Activated T-cell treated with anti-CD3 and anti-CD28 coated beads, Interleukin-2, amount 50 U/mL, for 48 hours (primary cell): ENCODE data around the gene APOBEC4.

Source experiments
- DNase-seq, 2 experiments: peaks; one replicate each; pipeline ENCODE4 v3.0.0-alpha.2; 2020

The APOBEC4 gene

DNA sequence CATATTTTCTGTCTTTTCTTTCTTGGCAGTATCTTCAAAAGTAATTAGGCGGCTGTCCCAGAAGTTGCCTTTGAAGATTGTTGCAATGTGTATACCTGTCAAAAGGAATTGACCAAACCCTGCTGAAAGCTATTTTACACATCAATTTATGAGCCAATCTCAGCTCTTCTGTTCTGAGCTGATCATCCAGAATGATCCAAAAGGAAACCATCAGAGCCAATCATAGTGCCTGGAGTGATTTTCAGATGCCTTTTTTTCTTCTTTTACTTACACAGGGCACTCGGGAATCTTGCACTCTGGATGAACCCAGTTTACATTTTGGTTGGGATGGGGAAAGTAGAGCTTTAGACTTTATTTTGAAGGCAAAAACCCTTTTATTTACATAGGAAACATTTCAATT is 21.8 kb upstream of the APOBEC4 start:
- DNase-seq, result no peak

DNA sequence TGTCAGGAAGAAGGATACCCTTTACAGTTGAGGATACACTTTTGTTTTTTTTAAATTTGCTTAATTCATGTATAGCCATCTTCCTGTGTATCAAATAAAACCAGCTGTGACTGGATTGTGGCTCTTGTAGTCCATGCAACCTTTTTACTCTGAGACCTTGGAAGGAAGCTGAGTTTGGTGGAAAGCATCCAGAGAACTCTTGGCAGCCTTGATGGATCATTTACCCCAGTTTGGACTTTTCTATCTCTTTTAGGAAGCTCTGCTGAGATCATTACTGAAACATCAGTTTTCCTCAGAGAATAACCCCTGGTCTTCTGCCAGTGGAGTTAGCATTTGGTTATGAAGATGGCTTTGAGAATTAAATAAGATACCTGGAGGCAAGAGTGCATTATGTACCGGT is 21.2 kb upstream of the APOBEC4 start:
- DNase-seq, result no peak

DNA sequence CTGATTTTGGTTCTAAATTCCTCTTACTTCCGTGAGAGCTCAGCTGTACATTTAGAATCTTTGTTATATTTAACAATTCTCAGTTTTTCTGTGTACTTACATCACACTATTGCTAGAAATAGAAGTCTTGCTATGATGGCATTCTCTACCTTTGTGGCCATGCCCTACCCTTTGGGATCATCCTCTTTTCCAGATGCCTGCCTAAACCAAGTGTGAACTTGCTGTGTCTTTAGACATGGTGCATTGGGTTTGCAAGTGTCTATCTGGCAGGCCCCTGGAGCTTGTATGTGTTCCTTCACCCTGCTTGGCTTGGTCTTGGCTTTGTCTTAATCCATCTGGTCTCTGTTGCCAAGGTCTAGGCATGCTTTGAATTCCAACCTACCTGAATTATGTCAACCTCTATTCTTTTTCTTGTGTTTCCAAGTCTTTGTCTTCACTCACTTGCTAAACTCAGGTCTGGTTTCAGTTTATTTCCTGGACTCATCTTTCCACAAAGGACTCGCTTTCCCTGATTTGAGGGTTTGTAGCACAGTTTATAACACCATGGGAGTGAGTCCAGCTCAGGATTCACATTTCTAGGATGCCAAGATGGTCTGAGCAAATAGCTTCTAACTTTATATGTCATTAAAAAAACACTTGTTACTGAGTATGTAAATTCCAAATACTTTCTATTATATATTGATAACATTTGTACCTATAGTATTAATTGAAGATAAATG is 20.6 kb upstream of the APOBEC4 start:
- no peak for DNase-seq

DNA sequence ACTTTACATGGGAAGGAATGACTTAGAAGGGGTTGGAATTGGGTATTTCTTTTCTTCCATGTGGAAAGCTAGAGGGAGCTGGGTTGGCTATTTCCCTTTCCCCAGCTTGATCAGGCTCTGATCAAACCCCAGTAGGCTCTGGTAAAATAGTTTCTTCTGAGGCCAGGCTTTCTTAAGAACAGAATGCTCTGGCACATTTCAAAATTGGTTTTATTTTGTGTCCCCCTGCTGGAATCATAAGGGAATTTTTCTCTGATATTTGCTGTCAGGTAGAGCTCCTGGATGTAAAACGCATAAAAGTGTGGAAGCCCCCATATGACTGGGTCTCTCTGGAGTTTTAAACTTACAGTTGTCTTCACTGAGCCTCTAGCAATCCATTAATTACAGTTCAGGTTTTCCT is 17.1 kb upstream of the APOBEC4 start:
- no peak for DNase-seq

DNA sequence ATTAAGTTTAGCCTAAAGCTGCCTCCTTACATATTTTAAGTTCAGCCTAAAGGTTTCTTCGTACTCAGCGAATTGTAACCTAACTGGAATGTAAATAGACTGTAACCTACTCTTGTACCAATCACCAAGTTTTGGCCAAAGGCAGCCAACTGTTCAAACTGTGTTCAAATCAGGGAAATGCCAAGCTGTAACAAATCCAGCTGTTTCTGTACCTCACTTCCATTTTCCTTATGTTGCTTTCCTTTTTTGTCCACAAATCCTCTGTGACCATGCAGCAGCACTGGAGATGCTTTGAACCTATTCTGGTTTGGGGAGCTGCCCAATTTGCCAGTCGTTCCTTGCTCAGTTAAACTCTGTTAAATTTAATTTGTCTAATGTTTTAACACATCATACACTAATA is 3.2 kb upstream of the APOBEC4 start:
- DNase-seq, result no peak

DNA sequence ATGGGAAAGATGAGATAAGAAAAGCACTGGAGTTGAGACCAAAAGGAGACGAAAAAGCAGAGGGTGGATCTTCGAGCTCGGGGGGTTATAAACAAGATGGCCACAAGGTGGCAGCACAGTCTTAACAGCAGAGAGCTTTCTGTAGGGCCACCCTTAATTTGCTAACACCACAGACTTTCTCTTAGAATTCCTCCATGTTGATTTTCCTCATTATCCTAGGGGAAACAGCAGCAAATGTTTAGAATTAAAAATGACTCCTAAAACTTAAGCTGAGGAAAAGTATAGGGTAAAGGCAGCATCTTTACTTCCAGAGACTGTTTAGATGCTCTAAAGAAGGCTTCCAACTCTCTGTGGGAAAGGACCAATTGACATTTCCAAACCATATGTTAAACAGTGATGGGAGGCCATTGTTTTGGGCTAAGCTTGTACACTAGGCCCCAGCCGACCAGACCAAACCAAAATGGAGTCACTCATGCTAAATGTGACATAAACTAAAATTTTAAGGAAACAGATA is 2.5 kb upstream of the APOBEC4 start:
- DNase-seq, result peak; percentile 80 to 81

DNA sequence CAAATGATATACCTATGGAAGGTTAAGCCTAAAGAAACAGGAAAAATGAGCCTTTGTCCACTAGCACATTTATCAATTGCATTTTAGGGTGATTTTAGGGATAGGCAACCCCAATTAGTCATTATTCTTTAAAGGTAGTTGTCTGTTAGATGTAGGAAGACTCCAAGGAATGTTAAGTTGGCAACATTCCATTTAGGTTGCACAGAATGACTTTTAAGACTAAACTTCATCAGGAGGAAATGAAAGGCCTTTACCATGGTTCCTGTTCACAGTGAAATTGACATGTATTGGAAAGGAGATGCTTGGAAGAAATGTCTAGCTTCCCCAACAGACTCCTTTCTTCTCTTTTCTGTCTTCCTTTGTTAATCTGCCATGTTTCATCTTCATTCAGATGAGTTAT is 1.6 kb upstream of the APOBEC4 start:
- DNase-seq, result no peak

DNA sequence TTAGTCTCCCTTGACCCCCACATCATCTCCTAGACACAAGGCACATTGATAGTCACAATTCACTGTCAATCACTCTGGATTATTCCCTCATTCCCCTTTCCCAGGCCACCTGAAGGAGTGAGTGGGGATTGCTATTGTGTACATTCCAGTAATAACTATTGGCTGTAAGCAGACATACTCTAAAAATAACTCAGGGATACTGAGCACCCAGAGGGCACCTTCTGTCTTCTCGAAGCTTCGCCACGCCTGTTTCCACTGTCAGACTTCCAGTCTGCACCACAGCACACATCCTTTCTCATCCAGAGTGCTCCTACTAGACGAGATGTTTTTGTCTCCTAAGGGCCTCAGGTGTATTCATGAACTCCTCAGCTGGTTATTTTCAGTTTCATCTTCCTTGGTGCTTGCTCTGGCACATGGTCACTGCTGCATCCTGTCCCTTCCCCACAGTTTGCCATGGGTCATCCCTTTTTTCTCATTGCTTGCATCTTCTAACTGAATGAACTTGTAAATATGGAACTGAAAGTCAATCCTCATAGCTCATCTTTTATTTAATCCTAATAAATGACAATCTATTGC is 848 bp upstream of the APOBEC4 start:
- DNase-seq, result no peak

DNA sequence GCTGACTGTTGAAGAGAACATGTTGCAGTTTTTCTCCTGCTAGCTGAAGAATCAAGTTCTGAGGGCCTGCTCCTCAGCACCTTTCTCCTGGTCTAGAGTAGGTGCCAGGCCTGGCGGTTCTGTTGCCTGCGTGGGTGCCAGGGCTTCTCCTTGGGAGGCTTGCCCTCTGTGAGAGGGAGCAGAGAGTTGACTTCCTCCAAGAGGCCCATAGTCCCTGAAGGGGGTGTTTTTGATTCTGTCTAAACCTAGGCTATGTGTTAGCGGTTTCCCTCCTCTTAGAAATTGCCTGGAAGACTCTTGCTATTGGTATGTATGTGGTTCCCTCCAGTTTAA is 312 bp upstream of the APOBEC4 start:
- DNase-seq, result no peak

DNA sequence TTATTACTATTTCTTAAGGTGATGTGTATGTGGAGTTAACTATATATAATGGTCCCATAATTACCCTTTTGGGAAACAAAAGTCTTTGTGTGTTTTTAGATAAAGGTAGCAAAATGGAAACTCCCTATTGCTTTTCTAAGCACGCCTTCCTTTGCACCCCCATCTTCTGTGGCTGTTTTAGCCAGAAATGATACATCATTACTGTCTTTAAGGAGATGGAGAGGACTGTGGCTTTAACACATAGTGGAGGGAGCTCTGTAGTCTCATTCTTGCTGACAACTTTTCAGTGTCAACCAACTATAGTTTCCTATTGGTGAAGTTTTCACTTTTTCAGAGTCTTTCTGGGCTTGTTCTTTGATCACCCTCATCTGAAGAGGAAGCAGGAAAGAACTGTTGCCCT is 1.0 kb downstream of the APOBEC4 start:
- DNase-seq, result no peak

DNA sequence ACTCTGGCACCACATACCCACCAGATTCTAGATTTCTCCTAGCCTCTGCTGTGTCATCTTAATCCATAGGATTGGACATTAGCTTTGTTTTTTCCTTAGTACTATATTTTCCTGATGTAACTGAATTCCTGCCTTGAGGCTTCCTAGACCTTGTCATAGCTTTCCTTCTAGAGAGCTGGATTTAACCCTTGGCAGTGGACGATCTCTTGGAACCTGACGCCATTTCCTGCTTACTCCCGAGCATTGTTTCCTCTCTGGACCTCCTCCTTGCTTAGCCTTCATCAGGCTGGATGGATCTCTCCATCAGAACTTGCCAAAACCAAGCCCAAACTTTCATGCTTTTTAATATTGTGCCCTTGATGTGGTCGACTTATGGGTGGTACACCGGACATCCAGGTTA is 1.5 kb downstream of the APOBEC4 start:
- no peak for DNase-seq

DNA sequence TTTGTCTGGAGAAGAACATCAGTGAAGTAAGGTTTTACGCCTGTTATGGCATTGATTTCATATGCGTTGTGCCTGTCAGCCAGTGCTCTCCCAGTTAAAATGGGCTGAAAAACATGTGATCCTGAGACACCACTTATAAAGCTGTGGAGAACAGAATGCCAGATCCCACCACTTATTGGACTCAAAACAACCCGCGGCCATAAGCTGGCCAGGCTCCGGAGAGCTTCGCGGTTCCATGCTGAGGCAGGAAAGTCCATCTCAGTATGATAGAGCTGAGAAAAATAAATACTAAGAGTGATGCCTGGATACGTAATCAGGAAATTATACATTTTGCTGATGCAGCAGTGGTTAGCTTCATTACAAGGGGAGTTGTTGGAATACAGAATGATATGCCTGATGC is 5.1 kb downstream of the APOBEC4 start:
- DNase-seq, result no peak

DNA sequence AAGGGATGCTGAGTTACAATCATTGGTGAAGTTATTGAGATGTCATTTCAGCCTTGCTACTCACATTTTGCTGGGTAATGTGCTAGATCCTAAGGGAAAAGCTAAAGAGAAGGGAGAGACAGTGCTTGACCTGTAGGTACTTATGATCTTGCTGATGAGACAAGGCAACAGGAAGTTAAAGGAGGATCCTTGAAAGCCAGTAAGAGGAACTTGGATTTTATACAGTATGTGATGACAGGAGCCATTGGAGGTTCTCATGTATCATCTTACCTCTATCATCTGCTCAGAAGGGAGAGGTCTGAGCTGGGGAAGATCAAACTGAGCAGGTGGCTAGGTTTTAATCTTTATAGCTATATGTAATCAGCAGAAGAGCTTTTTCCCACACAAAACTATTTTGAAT is 6.3 kb downstream of the APOBEC4 start:
- no peak for DNase-seq

DNA sequence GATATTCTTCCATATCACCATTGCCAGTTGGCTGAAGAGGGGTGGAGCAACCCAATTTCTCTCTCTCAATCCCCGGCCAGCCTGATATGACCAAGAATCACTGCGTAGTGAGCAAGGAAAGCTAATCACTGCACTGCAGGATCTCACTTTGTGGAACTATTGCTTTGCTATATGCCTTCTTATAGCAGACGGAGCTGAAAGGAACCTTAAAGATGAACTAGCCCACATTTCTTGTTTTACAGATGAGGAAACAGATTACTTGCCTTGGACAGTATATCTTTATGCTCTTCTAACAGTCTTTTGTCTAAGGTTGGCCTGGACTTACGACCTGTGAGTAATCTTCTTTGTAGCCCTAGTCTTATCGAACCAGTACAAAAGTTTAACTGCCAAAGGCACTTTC is 7.6 kb downstream of the APOBEC4 start:
- DNase-seq, result no peak

DNA sequence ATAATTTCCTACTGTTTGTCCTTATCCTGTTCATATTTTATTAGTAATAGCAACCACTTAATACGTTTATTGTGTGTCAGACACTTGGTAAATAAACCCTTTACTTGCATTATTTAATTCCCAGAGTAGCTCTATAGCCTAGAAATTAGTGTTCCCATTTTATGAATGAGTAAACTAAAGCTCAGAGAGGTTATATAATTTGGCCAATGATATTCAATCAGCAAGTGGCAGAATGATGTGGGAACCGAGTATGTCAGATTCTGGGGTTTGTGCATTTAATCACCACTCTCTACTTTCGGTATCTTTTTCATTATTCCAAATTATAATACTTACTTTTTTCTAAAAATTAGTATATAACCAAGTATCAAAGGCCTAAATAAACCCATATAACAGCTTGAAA is 10.9 kb downstream of the APOBEC4 start:
- no peak for DNase-seq

DNA sequence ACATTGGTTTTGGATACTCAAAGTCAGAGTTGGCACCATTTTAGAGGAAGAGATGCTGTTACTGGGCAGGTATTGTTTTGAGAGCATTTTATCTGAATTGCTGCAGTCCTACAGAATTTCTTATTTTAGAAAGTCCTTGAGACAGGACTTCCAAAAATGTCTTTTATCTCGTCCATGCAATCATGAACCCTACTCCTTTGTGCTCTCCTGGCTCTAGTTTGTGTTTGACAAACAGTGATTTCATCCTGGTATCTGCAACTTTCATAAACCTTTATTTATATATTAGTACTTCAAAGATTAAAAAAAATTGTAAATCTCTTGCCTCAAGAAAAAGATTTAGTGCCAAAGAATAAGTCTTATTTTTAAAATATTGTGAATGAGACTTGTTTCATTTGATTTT is 12.9 kb downstream of the APOBEC4 start:
- no peak for DNase-seq

DNA sequence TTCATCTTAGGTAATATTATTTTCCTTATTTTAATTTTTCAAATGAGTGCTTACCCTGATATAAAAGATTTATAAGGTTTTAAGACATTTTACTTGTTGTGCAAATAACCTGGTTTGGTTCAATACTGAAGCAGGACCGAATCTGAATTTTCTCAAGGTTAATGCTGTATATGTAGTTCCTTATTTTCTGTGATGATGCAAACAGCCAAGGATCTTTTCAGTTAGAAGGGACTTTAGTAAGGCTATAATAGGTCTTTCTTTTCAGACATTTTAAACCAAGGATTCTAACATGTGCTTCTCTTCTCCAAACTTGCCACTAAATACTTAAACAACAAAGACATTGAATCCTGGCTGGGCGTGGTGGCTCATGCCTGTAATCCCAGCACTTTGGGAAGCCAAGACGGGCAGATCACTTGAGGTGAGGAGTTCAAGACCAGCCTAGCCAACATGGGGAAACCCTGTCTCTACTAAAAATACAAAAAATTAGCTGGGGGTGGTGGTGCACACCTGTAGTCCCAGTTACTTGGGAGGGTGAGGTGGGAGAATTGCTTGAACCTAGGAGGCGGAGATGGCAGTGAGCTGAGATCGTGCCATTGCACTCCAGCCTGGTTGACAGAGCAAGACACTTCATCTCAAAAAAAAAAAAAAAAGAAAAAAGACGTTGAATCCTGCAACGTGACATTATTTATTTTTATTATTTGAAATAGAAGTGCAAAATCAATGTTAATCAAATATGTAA is 14.3 kb downstream of the APOBEC4 start:
- no peak for DNase-seq

DNA sequence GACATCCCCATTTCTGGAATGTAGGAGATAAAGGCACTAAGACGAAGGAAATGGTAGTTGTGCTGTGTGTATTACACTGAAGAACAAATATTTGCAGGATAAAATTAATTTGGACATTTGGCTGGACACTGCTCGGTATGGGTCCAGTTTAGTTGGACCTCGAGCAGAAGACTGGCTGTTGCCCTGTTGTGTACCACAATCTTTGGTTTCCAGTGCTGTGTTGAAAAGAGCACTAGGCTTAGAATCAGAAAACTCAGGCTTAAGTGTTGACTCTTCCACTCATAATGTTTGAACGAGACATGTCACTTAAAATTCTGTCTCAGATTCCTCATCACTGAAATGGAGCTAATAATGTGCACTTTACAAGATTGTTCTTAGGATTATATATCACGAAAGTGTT is 16.3 kb downstream of the APOBEC4 start:
- no peak for DNase-seq

DNA sequence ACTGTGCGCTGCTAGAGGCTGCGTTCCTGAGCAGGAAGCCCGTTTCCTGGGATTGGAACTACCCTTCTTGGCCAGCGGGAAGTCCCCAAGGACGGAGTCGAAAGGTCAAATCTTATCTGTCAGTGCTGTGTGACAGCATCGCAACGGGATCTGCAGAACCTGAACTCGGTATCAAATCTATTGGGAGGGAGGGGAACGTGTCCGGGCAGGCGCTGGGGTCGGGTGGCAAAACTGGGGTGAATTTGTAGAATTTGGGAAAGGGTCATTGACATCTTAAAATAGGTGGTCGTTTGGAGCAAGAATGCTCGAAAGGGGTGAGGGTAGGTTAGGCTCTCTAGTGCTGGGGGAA is 16.8 kb downstream of the APOBEC4 start:
- no peak for DNase-seq

DNA sequence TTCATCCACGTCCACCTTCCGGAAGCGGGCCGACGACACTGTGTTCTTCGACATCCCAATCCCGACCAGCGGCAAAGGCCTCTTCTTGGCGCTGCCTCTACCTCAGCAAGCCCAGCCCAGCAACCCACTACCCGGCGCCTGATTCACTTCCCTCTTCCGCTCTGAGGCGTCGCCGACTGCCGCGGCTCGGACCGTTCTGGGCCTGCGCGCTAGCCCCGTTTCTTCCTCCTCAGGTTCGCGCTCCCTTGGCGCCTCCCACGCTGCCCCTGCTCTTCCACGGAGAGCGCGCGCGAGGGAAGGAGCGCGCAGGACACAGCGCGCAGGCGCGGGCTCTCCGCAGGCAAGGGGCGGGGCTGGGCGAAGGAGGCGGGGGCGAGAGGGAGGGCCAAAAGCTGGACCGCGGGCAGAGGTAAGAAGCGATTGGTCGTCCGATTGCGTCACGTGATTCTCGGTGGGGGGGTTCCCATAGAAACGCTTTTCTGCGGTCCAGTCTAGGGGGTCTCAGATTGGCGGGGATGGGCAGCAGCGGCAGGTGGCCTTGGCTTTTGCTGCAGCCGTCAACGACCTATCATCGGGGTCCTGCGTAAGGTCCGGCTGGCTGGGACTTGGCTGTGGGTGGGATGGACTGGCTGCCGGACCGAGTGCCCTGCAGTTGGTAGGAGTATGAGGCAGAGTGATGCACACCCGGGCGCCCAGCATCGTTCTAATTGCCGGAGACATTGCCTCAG is 17.3 kb downstream of the APOBEC4 start, which contains the start of gene ARPC5:
ARPC5 (minus strand) TSS at position 178 of the 728 bp plus-strand sequence; CDS start at position 54, 124 bp downstream.
- DNase-seq, result peak; percentile 99

DNA sequence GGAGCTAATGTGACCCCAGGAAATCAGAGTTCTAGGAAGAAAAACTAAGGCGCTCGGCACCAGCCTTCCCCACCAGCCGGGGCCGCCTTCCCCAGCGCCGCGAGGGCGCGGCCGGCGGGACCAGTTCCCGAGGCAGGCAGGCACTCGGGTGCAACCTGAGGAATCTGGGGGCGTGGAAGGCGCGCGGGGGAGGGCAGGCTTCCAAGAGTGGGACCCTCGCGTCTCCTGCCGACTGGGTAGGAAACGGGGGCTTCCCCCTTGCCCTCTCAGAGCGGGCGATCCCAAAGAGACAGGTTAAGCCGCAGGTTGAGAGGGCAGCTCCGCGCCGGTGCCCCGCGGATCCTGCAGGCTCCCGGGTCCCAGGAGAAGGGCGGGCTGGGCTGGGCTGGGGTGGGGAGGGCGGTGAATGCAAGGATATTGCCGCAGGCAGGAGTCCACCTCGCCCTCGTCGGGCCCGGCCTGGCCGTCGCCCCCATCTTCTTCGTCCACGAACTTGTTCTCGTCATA is 18.0 kb downstream of the APOBEC4 start:
- DNase-seq, result no peak

DNA sequence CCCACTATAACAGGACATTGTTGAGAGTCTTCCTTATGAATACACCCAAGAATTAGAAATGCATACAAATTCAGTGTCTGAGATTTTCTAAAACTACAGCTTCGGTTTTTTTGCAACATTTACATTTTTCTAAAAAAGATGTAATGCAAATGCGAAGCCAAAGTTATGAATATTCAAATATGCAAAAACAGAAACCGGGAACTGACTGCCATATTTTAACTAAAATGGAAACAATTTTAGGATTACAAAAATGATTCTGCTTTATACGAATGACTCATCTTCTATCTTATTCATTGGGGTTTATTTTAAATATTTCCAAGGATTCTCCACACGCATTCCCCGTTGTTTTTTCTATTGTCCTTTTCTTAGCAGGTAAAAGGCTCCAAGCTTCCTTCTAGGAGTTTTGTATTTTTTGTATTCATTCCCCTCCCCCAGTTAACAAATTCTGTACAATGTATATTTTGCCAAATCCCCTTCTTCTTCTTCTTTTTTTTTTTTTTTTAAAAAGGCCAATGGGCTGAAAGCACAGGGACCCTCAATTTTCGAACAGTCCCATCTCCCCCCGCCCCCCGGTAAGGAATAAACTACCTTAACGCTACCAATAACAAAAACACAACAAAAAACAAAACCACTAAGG is 18.6 kb downstream of the APOBEC4 start:
- DNase-seq, result no peak
